Fibroblast of villous mesenchyme (primary cell): ENCODE results near the gene SPRY4. TPM values are rescaled to one million over a fixed set of nuclear protein-coding genes. Genes with fewer than 3 reads are reported as not detected.

Experiments used
- DNase-seq: peaks from one replicate; pipeline ENCODE4 v3.0.0-alpha.2; 2010; ENCODE audit warnings: low read depth
- H3K4me3 ChIP-seq: 2 replicates; pipeline ENCODE4 v1.5.1; 2011; ENCODE audit warnings: low read depth, mild to moderate bottlenecking, low read length
- CTCF ChIP-seq: IDR thresholded peaks from 2 replicates; pipeline ENCODE4 v1.5.1; 2012; ENCODE audit warnings: low read depth, mild to moderate bottlenecking, low read length; ENCODE audit not compliant: insufficient read depth
- total RNA-seq: library from RNA; depleted of rRNA; stranded (reverse); fragments of >200 nt; gene quantifications from 2 replicates; pipeline ENCODE4 v1.2.3, GENCODE V29; 2012

Gene SPRY4
- total RNA-seq, 1 donor = 22.9 TPM

DNA sequence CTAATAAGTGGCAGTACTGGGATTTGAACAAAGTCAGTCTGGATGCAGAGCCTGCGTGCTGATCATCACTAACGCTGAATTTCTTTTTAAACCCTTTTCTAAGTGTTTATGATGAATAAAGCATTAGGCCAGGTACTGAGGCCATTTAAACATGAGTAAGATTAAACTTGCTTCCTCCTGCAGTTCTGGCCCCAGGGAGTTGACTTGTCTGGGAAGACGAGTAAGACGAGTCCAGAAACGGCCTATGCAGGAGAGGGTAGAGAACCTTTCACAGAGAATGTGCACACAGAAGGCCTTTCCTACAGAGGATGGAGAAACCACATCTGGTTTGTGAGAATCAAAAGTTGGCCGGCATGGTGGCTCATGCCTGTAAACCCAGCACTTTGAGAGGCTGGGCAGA is 42.9 kb downstream of the SPRY4 start:
- DNase-seq = no peak
- no peak overlapping the region for H3K4me3 ChIP-seq
- no peak for TF ChIP-seq CTCF

DNA sequence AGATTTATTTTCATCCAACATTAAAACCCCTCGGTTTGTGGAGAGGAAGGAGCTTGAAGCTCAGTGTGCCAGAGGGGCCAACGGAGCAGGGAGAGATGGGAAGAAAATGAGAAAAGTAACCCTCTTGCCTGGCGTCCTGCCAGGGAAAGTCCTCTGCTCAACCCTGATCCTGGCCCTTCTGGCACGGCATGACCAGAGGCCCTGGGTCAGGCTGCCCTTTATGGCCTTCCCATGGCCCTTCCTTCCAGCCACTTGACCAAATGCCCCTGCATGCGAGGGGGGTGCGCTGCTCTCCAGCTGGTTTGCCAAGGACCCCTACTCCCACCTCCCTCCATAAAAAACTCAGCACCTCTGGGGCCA is 43.8 kb downstream of the SPRY4 start:
- DNase-seq = no peak
- no peak for TF ChIP-seq CTCF
- H3K4me3 ChIP-seq = no peak overlapping the region

- DNase-seq = peak; percentile 76
- TF ChIP-seq CTCF = no peak
- H3K4me3 ChIP-seq = no peak overlapping the region
Observed at GRCh38 chr5:142280066-142281007, 44.5 kb downstream of the SPRY4 start.

GRCh38 chr5:142278627-142279026 is 46.2 kb downstream of the SPRY4 start:
- H3K4me3 ChIP-seq = no peak overlapping the region
- no peak for DNase-seq
- TF ChIP-seq CTCF = no peak

DNA sequence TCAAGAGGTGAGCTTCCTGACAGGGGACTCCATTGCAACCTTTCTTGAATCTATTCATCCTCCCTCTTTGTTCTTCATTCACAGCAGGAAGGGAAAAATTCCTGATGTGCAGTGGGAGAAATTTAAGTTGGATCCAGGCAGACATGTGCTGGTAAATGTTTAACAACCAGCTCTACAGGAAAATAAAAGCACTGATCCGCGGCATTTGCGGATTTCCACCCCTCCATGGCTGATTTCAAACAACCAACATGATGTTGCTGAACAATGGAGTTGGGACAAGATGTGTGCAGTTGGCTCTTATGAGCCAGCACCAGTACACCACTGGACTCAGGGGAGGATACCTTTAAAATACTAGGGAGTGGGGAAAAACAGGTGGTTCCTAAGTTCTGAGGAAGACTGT is 47.0 kb downstream of the SPRY4 start:
- TF ChIP-seq CTCF = no peak
- DNase-seq = no peak
- H3K4me3 ChIP-seq = no peak overlapping the region

DNA sequence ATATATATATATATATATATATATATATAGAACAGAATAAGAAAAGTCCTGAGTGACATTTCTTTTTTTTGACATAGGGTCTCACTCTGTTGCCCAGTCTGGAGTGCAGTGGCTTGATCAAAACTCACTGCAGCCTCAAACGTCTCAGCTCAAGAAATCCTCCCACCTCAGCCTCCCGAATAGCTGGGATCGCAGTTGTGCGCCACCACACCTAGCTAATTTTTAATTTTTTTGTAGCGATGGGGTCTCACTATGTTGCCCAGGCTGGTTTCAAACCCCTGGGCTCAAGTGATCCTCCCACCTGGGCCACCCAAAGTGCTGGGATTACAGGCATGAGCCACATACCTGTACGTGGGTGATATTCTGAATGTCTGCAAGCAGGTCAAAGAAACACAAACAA is 48.3 kb downstream of the SPRY4 start:
- no peak for TF ChIP-seq CTCF
- no peak for DNase-seq
- H3K4me3 ChIP-seq = no peak overlapping the region
